Astrocyte of the cerebellum (primary cell): ENCODE results near the gene RPL36AL.

Experiments
- DNase-seq: peaks from one replicate; pipeline ENCODE4 v3.0.0-alpha.2; 2011; ENCODE audit warnings: low read depth
- H3K4me3 ChIP-seq: 2 replicates; pipeline ENCODE4 v1.5.1; 2011; ENCODE audit warnings: mild to moderate bottlenecking, low read depth, low read length, moderate library complexity
- CTCF ChIP-seq: IDR thresholded peaks from 2 replicates; pipeline ENCODE4 v1.5.1; 2012; ENCODE audit warnings: low read length, low read depth, moderate library complexity, mild to moderate bottlenecking; ENCODE audit errors: missing control alignments
- in situ Hi-C: cut with HindIII; loops from 2 replicates; pipeline ENCODE4 v1.10.0; 2017; ENCODE audit warnings: low sequenced_read_pairs

RPL36AL gene

GRCh38 chr14:49633640-49634546, 13.5 kb upstream of the RPL36AL start:
- peak overlapping the region; percentile 98 for H3K4me3 ChIP-seq
- TF ChIP-seq CTCF, result peak; percentile 76
- in situ Hi-C loops, result no loop called here
- peak; percentile 90 for DNase-seq

- no peak for TF ChIP-seq CTCF
- DNase-seq, result no peak
- H3K4me3 ChIP-seq, result no peak overlapping the region
- in situ Hi-C loops, result no loop called here
Measured at GRCh38 chr14:49623941-49624839, 3.8 kb upstream of the RPL36AL start.

- no peak for DNase-seq
- no peak for TF ChIP-seq CTCF
- in situ Hi-C loops, result no loop called here
- H3K4me3 ChIP-seq, result no peak overlapping the region
Measured at GRCh38 chr14:49623387-49623786, 3.0 kb upstream of the RPL36AL start.

GRCh38 chr14:49622022-49622607, 1.7 kb upstream of the RPL36AL start:
- in situ Hi-C loops, result no loop called here
- TF ChIP-seq CTCF, result no peak
- DNase-seq, result no peak
- H3K4me3 ChIP-seq, result peak overlapping the region; percentile 80

GRCh38 chr14:49621114-49621881, 872 bp upstream of the RPL36AL start:
- peak; percentile 24 for DNase-seq
- in situ Hi-C loops, result no loop called here
- TF ChIP-seq CTCF, result no peak
- peak overlapping the region; percentile 80 for H3K4me3 ChIP-seq
